HepG2 (cell line): ENCODE results near the gene HUNK. TPM values are rescaled to one million over a fixed set of nuclear protein-coding genes. Genes with fewer than 3 reads are reported as not detected.

Source experiments
- ATAC-seq: fragments of 200-7000 bp; cut with Tn5 transposase; 3 replicates; pipeline ENCODE4 v1.9.1; 2020; ENCODE audit warnings: mild to moderate bottlenecking, moderate library complexity
- BruUV-seq: library from RNA; stranded (reverse); fragments of 400-500 nt; replicated peaks from 2 replicates; lab custom pipeline; 2021; lab: Mats Ljungman, UMichigan
- CTCF ChIA-PET: fragments of 300-600 bp; formaldehyde crosslinking; extraction: SDS; loops from one replicate; lab custom pipeline; 2021; ENCODE audit warnings: low total read pairs, inconsistent platforms, low intra/inter-chr PET ratio; lab: Yijun Ruan, JAX
- POLR2A ChIA-PET: fragments of 350-600 bp; sonication (Branson Sonifier 250); formaldehyde crosslinking; loops from one replicate; lab custom pipeline; 2020; ENCODE audit warnings: antibody characterized with exemption, inconsistent platforms; lab: Yijun Ruan, JAX
- DNase-seq: peaks from one replicate; pipeline ENCODE4 v3.0.0-alpha.2; 2015; ENCODE audit warnings: low spot score
- FAIRE-seq: peaks from 3 replicates; lab custom pipeline; 2011; peaks lifted over from hg19 to GRCh38; lab: Jason Lieb, UNC
- H2AFZ ChIP-seq: one replicate; pipeline ENCODE4 v1.6.1; 2011; ENCODE audit warnings: low read length, inconsistent platforms
- H3K27ac ChIP-seq: fragments of 300-600 bp; 3 replicates; pipeline ENCODE4 v1.8.0; 2011; ENCODE audit warnings: mixed run types, mild to moderate bottlenecking, mixed read lengths, low read length, inconsistent platforms; ENCODE audit not compliant: insufficient read depth; ENCODE audit errors: extremely low read length
- H3K27me3 ChIP-seq, 2 experiments: fragments of 200-600 bp in 1 of 2; 2 replicates in 1 of 2; 3 replicates in 1 of 2; pipeline versions ENCODE4 v1.6.0 to v1.8.0; 2011; ENCODE audit warnings: low read length in 2 of 2, mild to moderate bottlenecking in 2 of 2, moderate library complexity in 2 of 2, inconsistent platforms in 1 of 2; ENCODE audit not compliant: insufficient read depth in 2 of 2, control insufficient read depth in 1 of 2
- H3K36me3 ChIP-seq, 2 experiments: fragments of 200-600 bp in 1 of 2; replicated peaks in 1 of 2; 2 replicates in 1 of 2; 3 replicates in 1 of 2; pipeline versions ENCODE4 v1.5.1 to v1.8.0; 2011; ENCODE audit warnings: low read length in 2 of 2, inconsistent platforms in 1 of 2; ENCODE audit not compliant: insufficient read depth in 2 of 2, control insufficient read depth in 1 of 2
- H3K4me1 ChIP-seq: 2 replicates; pipeline ENCODE4 v1.5.1; 2012; ENCODE audit warnings: low read length, inconsistent platforms; ENCODE audit not compliant: insufficient read depth
- H3K4me2 ChIP-seq: 2 replicates; pipeline ENCODE4 v1.6.0; 2011; ENCODE audit warnings: low read depth, low read length, inconsistent platforms
- H3K4me3 ChIP-seq, 3 experiments: fragments of 200-600 bp in 1 of 3; sonication (generic), shearing (Covaris generic) in 1 of 3; replicated peaks in 1 of 3; 2 replicates each; pipeline ENCODE4 v1.5.1; 2011 to 2016; ENCODE audit warnings: low read length in 3 of 3, inconsistent platforms in 2 of 3, low read depth in 2 of 3, mild to moderate bottlenecking in 2 of 3, control low read depth in 1 of 3, mixed read lengths in 1 of 3; ENCODE audit not compliant: insufficient read depth in 1 of 3
- H3K79me2 ChIP-seq: one replicate; pipeline ENCODE4 v1.6.1; 2011; ENCODE audit warnings: low read length, inconsistent platforms; ENCODE audit not compliant: insufficient read depth
- H3K9ac ChIP-seq: 2 replicates; pipeline ENCODE4 v1.6.0; 2011; ENCODE audit warnings: mild to moderate bottlenecking, low read depth, low read length, inconsistent platforms; ENCODE audit not compliant: insufficient read depth
- H3K9me3 ChIP-seq: 2 replicates; pipeline ENCODE4 v1.5.1; 2012; ENCODE audit warnings: mild to moderate bottlenecking, low read length
- H4K20me1 ChIP-seq: 2 replicates; pipeline ENCODE4 v1.6.0; 2011; ENCODE audit warnings: inconsistent platforms, mild to moderate bottlenecking, low read length, moderate library complexity; ENCODE audit not compliant: insufficient read depth
- KLF11 ChIP-seq: IDR thresholded peaks from 2 replicates; pipeline ENCODE4 v1.6.1; 2016; ENCODE audit warnings: missing compliant biosample characterization
- PRPF4 ChIP-seq: fragments of 200-400 bp; formaldehyde crosslinking; IDR thresholded peaks from 2 replicates; pipeline ENCODE4 v1.6.1; 2016; ENCODE audit warnings: low read length, low read depth; ENCODE audit not compliant: poor library complexity, severe bottlenecking
- SP5 ChIP-seq: IDR thresholded peaks from 2 replicates; pipeline ENCODE4 v1.6.1; 2016; ENCODE audit warnings: low read depth, borderline replicate concordance
- YEATS2 ChIP-seq: sonication (generic); formaldehyde crosslinking; IDR thresholded peaks from 2 replicates; pipeline ENCODE4 v1.4.0; 2020; ENCODE audit warnings: missing genetic modification reagents, borderline replicate concordance
- ZNF12 ChIP-seq: sonication (generic); formaldehyde crosslinking; IDR thresholded peaks from 2 replicates; pipeline ENCODE4 v1.5.0; 2020; ENCODE audit warnings: missing genetic modification reagents
- WGBS: methylation state at CpG from one replicate; pipeline ENCODE4 v1.1.6; 2017; ENCODE audit warnings: low lambda C conversion rate; 5-methylcytosine and 5-hydroxymethylcytosine counted together
- in situ Hi-C: cut with HindIII; loops from 2 replicates; pipeline ENCODE4 v1.10.0; 2017; ENCODE audit warnings: low pct_unique_long_range_greater_than_20kb; ENCODE audit not compliant: extremely low pct_ligation_motif_present
- intact Hi-C: fragments of 100-400 bp; cut with micrococcal nuclease; formaldehyde crosslinking; loops from one replicate; pipeline ENCODE4 v1.10.0; 2022; ENCODE audit not compliant: unreplicated experiment
- polyA plus RNA-seq, 8 experiments: library from polyadenylated mRNA; depleted of rRNA in 3 of 8; stranded (reverse) in 7 of 8; unstranded in 1 of 8; fragments of >200 nt; fragmentation: Illumina TruSeq in 4 of 8; extraction: Trizol in 4 of 8; gene quantifications; 2 replicates each; pipeline versions ENCODE4 v1.2.1 to v1.2.3, GENCODE V29; 2011 to 2016; ENCODE audit warnings: low read depth in 4 of 8, missing spikeins in 1 of 8, mixed read lengths in 1 of 8; ENCODE audit not compliant: insufficient read depth in 1 of 8
- total RNA-seq, 5 experiments: library from RNA; depleted of rRNA; stranded (reverse); fragments of >200 nt; fragmentation: Illumina TruSeq; extraction: Trizol; gene quantifications; 2 replicates each; pipeline ENCODE4 v1.2.3, GENCODE V29; 2016; ENCODE audit warnings: low read depth in 1 of 5
- TF ChIP-seq, protein P1 (sequence below): sonication (generic); formaldehyde crosslinking; IDR thresholded peaks from 2 replicates; pipeline ENCODE4 v1.4.0; 2020; ENCODE audit warnings: missing genetic modification reagents
- TF ChIP-seq, protein P2 (sequence below): sonication (generic); formaldehyde crosslinking; IDR thresholded peaks from 2 replicates; pipeline ENCODE4 v1.8.0; 2022; ENCODE audit warnings: low read depth, missing genetic modification reagents

The HUNK gene
- total and polyA plus RNA-seq, 2 of the 13 experiments (the other 11 are each of a cell fraction or from before 2014, with no cell fraction given): 1.8 to 1.9 TPM

DNA sequence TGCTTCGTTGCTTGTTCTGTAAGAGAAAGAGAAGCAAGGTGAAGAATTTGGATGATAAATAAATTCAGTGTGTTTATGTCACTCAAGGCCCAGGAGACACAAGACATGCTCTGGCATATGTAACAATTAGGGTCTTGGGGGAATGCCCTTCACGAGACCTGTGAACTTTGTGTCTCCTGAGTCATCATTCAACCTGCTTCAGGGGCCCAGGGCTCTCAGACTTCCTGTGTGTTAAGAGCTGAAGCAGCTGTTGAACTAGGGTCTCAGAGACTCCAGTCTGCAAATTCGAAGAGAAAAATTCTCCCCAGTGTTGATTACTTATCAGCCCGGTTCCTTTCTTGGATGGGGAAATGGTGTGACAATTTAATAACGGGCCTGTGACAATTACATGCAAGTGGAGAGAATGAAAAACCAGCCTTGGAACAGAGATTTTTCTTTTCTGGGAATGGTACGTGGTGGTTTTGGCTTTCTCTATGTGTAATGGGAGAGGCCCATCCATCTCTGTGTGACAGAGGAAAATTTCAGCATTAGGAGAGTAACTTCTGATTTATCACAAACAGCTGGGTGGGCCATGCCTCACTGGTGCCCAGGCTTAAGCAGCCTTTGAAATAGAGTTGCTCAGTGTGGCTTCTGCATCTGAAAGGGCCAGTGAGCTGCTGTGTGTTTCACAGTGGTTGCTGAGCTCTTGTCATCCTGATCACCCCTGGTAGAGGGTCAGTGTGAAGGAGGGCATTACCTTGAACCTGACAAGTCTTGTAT lies 22.4 kb downstream of the HUNK start (continued):
- TF ChIP-seq, protein P1, sequence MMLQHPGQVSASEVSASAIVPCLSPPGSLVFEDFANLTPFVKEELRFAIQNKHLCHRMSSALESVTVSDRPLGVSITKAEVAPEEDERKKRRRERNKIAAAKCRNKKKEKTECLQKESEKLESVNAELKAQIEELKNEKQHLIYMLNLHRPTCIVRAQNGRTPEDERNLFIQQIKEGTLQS: peak; percentile 51; the same call in 1 of the 2 replicates
- 0 out of 2 replicates have a peak, but pooled peaks have one; percentile 27 for TF ChIP-seq YEATS2 (CRISPR knock-in tag)
- no peak for TF ChIP-seq KLF11

DNA sequence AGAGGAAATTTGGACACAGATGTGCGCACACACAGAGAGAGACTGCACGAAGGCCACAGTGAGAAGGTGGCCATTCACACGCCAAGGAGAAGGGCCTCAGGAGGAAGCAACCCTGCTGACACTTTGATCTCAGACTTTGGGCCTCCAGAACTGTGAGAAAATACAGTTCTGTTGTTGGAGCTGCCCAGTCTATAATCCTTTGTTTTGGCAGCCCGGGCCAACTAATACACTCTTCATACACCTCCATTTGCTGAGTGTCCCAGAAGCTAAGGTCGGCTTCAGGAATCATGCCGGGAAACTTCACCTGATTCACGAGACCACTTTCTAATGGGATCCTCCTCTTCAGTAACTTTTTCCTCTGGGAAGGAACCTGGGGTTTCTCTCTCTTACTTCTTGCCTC lies 23.2 kb downstream of the HUNK start:
- Histone ChIP-seq H4K20me1 (no peaks in the 10 kb centered on the region), H3K4me2 (no peak overlapping the region), H3K4me1 (peaks cover 87% of the 10 kb centered on the region), H3K79me2 (peaks cover 16% of the 10 kb centered on the region), H3K9me3 (no peaks in the 10 kb centered on the region), H3K9ac (no peak overlapping the region), H3K27ac (peak overlapping the region; percentile 51), H3K36me3 (no peaks in the 10 kb centered on the region), H2AFZ (no peak overlapping the region), H3K4me3 (no peak overlapping the region), H3K27me3 (no peaks in the 10 kb centered on the region)
- ATAC-seq (no peak), DNase-seq (no peak), FAIRE-seq (no peak)
- 86% methylated on average over 6 of the region's 7 CpGs for WGBS
- ChIA-PET CTCF (no interaction called here), POLR2A (no interaction called here)
- TF ChIP-seq PRPF4 (no peak), SP5 (CRISPR knock-in tag) (no peak), ZNF12 (CRISPR knock-in tag) (peak; percentile 63; the same call in 1 of the 2 replicates)
- TF ChIP-seq, protein P2, sequence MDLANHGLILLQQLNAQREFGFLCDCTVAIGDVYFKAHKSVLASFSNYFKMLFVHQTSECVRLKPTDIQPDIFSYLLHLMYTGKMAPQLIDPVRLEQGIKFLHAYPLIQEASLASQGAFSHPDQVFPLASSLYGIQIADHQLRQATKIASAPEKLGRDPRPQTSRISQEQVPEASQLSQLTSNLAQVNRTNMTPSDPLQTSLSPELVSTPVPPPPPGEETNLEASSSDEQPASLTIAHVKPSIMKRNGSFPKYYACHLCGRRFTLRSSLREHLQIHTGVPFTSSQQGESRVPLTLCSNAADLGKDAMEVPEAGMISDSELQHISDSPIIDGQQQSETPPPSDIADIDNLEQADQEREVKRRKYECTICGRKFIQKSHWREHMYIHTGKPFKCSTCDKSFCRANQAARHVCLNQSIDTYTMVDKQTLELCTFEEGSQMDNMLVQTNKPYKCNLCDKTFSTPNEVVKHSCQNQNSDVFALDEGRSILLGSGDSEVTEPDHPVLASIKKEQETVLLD (CRISPR knock-in tag): no peak
- BruUV-seq: no TSS peak
- in situ Hi-C loops: no loop called here
- intact Hi-C loops: no loop called here
